ENCODE results near the gene DDIAS.
"Not testable (repeated sequence)": the region's sequence is repeated elsewhere in the genome, so short reads cannot be mapped to it uniquely, and the experiment has no call there.

The DDIAS gene

GRCh38 chr11:82903843-82904586 is 2.5 kb downstream of the DDIAS start:
- DNase-seq (ENCODE audit: extremely low read depth, low read depth): no peak
- H3K4me3 ChIP-seq (replicated peaks; ENCODE audit: low read depth, low read length): no peak overlapping the region
- TF ChIP-seq, protein P1, sequence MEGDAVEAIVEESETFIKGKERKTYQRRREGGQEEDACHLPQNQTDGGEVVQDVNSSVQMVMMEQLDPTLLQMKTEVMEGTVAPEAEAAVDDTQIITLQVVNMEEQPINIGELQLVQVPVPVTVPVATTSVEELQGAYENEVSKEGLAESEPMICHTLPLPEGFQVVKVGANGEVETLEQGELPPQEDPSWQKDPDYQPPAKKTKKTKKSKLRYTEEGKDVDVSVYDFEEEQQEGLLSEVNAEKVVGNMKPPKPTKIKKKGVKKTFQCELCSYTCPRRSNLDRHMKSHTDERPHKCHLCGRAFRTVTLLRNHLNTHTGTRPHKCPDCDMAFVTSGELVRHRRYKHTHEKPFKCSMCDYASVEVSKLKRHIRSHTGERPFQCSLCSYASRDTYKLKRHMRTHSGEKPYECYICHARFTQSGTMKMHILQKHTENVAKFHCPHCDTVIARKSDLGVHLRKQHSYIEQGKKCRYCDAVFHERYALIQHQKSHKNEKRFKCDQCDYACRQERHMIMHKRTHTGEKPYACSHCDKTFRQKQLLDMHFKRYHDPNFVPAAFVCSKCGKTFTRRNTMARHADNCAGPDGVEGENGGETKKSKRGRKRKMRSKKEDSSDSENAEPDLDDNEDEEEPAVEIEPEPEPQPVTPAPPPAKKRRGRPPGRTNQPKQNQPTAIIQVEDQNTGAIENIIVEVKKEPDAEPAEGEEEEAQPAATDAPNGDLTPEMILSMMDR (IDR thresholded peaks at IDR 0.05; ENCODE audit: low read depth, low read length, missing control alignments): no peak

DNA sequence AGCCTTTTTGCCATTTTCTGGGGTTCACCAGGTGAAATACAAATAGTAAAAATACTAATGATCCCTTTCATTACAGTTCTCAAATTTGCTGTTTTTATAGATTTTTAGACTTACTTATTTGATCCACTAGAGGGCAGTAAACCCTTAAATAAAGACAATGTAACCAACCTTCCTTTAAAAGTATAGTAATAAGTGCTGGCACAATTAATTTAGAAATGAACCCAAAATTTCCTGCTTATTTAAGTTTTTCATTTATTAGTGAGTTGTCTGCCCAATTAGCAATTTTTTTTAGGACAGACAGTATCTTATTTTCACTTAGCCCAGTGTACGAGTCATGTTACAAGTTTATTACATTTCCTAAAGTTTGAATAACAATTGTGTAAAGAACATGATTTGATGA is 4.7 kb downstream of the DDIAS start:
- H3K4me3 ChIP-seq (replicated peaks; ENCODE audit: low read depth, low read length): no peak overlapping the region
- TF ChIP-seq, protein P1 (IDR thresholded peaks at IDR 0.05; ENCODE audit: low read depth, low read length, missing control alignments): peak; percentile 10
- DNase-seq (ENCODE audit: extremely low read depth, low read depth): no peak

DNA sequence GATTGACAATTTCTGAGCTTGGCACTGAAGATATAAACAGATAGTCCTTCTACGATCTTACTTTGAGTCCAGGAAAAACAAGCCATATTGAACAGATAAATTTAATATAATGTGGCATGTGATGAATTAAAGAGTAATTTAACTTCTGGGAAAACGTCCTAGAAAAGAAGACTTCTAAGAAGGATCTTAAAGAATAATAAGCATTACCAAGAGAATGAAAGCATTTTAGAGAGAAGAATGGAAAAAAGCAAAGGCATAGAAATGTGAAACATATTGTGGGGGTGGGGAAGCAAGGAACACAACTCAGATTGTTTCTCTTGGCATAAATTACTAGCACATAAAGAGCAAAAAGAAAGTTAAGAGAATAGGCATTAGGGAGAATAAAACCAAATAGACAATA is 5.4 kb downstream of the DDIAS start:
- H3K4me3 ChIP-seq (replicated peaks; ENCODE audit: low read depth, low read length): no peak overlapping the region
- DNase-seq (ENCODE audit: extremely low read depth, low read depth): no peak
- TF ChIP-seq, protein P1 (IDR thresholded peaks at IDR 0.05; ENCODE audit: low read depth, low read length, missing control alignments): no peak

DNA sequence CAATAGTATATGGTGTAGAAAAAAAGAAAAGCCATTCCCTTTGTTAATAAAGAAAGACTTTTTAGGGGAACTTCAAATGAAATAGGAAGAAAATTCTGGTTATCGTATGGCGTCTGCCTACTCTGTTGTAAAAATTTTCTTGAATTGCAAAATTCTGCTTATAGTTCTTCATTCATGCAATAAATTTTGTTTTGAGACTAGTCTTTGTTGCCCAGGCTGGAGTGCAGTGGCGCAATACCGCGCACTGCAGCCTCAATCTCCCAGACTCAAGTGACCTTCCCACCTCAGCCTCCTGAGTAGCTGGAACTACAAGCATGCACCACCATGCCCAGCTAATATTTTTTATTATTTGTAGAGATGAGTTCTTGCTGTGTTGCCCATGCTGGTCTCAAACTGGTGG is 5.8 kb downstream of the DDIAS start:
- TF ChIP-seq, protein P1 (IDR thresholded peaks at IDR 0.05; ENCODE audit: low read depth, low read length, missing control alignments): no peak
- H3K4me3 ChIP-seq (replicated peaks; ENCODE audit: low read depth, low read length): no peak overlapping the region
- no peak for DNase-seq (ENCODE audit: extremely low read depth, low read depth)

- no peak for DNase-seq (ENCODE audit: extremely low read depth, low read depth)
- H3K4me3 ChIP-seq (replicated peaks; ENCODE audit: low read depth, low read length): no peak overlapping the region
Measured at GRCh38 chr11:82908311-82908710, 6.8 kb downstream of the DDIAS start.

DNA sequence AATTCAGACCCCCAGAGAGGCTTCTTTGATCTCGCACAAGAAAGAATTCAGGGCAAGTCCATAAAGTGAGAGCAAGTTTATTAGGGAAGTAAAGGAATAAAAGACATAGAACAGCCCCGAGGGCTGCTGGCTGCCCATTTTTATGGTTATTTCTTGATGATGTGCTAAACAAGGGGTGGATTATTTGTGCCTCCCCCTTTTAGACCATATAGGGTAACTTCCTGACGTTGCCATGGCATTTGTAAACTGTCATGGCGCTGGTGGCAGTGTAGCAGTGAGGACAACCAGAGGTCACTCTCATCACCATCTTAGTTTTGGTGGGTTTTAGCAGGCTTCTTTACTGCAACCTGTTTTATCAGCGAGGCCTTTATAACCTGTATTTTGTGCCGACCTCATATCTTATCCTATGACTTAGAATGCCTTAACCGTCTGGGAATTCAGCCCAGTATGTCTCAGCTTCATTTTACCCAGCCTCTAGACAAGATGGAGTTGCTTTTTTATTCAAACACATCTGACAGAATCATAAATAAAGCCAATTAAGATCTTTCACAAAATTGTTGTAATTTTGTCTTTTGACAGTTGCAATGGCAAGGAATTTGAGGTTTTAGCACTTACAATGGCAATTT is 7.6 kb downstream of the DDIAS start:
- TF ChIP-seq, protein P1 (IDR thresholded peaks at IDR 0.05; ENCODE audit: low read depth, low read length, missing control alignments): no peak
- no peak for DNase-seq (ENCODE audit: extremely low read depth, low read depth)
- H3K4me3 ChIP-seq (replicated peaks; ENCODE audit: low read depth, low read length): no peak overlapping the region

More at GRCh38 chr11:82908311-82908710, 6.8 kb downstream of the DDIAS start:
- TF ChIP-seq, protein P1 (IDR thresholded peaks at IDR 0.05; ENCODE audit: low read depth, low read length, missing control alignments): no peak

GRCh38 chr11:82919786-82920185 is 18.2 kb downstream of the DDIAS start:
- not testable (repeated sequence) for DNase-seq (ENCODE audit: extremely low read depth, low read depth); H3K4me3 ChIP-seq (replicated peaks; ENCODE audit: low read depth, low read length)

DNA sequence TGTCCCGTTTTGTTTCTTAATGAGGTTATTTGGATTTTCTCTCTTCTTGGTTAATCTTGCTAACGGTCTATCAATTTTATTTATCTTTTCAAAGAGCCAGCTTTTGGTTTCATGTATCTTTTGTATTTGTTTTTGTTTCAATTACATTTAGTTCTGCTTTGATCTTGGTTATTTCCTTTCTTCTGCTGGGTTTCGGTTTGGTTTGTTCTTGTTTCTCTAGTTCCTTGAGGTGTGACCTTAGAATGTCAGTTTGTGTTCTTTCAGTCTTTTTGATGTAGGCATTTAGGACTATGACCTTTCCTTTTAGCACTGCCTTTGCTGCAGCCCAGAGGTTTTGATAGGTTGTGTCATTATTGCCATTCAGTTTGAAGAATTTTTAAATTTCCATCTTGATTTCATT is 18.7 kb downstream of the DDIAS start:
- H3K4me3 ChIP-seq (replicated peaks; ENCODE audit: low read depth, low read length); DNase-seq (ENCODE audit: extremely low read depth, low read depth): not testable (repeated sequence)

GRCh38 chr11:82922396-82923173 is 21.0 kb downstream of the DDIAS start:
- not testable (repeated sequence) for DNase-seq (ENCODE audit: extremely low read depth, low read depth)

More at GRCh38 chr11:82922396-82923173, 21.0 kb downstream of the DDIAS start:
- H3K4me3 ChIP-seq (replicated peaks; ENCODE audit: low read depth, low read length): not testable (repeated sequence)
